Activated CD8-positive, alpha-beta T cell treated with anti-CD3 and anti-CD28 coated beads, Interleukin-2, amount 10 ng/mL, durations not matched to agents 7 days and 5 days (primary cell): Measurements from ENCODE around the gene TCERG1L. TPM values are rescaled to one million over a fixed set of nuclear protein-coding genes. Genes with fewer than 3 reads are reported as not detected.

Experiments
- ATAC-seq: fragments of 150-1000 bp; cut with Tn5 transposase; one replicate; pipeline ENCODE4 v1.10.0; 2021; ENCODE audit warnings: moderate library complexity
- CTCF ChIA-PET: fragments of 350-600 bp; sonication (Branson Sonifier 250); formaldehyde crosslinking; loops from one replicate; lab custom pipeline; 2021; ENCODE audit warnings: antibody characterized with exemption; lab: Charles Lee
- POLR2A ChIA-PET: fragments of 350-600 bp; sonication (Branson Sonifier 250); formaldehyde crosslinking; loops from one replicate; lab custom pipeline; 2021; ENCODE audit warnings: antibody characterized with exemption; lab: Charles Lee
- DNase-seq: peaks from one replicate; pipeline ENCODE4 v3.0.0-alpha.2; 2020
- H3K27ac Mint-ChIP-seq: one replicate; pipeline ENCODE4 v1.8.0; 2021; ENCODE audit warnings: mild to moderate bottlenecking, mixed read lengths
- H3K27me3 Mint-ChIP-seq: one replicate; pipeline ENCODE4 v1.8.0; 2021; ENCODE audit warnings: low read depth, mixed read lengths
- H3K36me3 Mint-ChIP-seq: one replicate; pipeline ENCODE4 v1.8.0; 2021; ENCODE audit warnings: low read depth, mixed read lengths
- H3K4me1 Mint-ChIP-seq: one replicate; pipeline ENCODE4 v1.8.0; 2021; ENCODE audit warnings: low read depth, mixed read lengths
- H3K4me3 Mint-ChIP-seq: one replicate; pipeline ENCODE4 v1.8.0; 2021; ENCODE audit warnings: mild to moderate bottlenecking, mixed read lengths
- H3K9me3 Mint-ChIP-seq: one replicate; pipeline ENCODE4 v1.8.0; 2022; ENCODE audit warnings: mixed read lengths; ENCODE audit not compliant: insufficient read depth
- total RNA-seq, 2 experiments: library from RNA; stranded (reverse); gene quantifications; one replicate each; pipeline ENCODE4 v1.2.3, GENCODE V29; 2021

TCERG1L gene
- total RNA-seq, 2 experiments from 2014 or later, result 0.08 TPM; not detected in 1

DNA sequence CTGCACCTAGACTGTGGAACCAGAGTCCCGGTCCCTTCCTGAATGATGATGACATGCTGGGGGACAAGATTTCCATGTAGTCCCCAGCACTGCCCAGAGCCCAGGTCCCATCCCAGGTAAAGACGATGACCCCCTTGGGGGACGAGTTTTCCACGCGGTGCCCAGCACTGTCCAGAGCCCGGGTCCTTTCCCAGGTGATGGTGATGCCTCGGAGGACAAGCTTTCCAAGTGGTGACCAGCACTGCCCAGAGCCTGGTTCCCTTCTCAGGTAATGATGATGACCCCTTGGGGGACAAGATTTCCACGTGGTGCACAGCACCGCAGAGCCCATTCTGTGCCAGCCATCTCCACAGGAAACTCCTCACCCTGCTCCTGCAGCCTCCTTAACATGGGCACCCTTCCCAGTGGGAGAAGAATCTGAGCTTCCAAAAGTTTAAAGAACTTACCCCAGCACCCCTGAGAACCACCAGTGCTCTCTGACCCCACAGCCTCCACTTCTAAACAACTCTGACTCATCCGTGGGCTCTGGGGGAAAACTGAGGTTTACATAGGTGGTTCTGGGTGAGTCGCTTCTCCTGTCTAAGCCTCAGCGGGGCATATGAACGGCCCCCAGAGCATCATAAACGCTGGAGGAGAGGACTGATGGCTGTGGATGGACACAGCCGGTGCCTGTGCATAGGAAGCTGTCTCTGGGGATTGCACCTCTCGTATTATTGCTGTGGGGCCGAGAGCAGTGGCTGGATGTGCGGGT is 233.2 kb downstream of the TCERG1L start:
- no peak overlapping the region for H3K27ac Mint-ChIP-seq
- H3K4me1 Mint-ChIP-seq, result peaks cover 20% of the 10 kb centered on the region
- H3K9me3 Mint-ChIP-seq, result no peaks in the 10 kb centered on the region
- H3K4me3 Mint-ChIP-seq, result no peak overlapping the region
- H3K27me3 Mint-ChIP-seq, result peaks cover 3% of the 10 kb centered on the region
- CTCF ChIA-PET, result no interaction called here
- no peaks in the 10 kb centered on the region for H3K36me3 Mint-ChIP-seq
- DNase-seq (no peak), ATAC-seq (no peak)
- POLR2A ChIA-PET, result no interaction called here

DNA sequence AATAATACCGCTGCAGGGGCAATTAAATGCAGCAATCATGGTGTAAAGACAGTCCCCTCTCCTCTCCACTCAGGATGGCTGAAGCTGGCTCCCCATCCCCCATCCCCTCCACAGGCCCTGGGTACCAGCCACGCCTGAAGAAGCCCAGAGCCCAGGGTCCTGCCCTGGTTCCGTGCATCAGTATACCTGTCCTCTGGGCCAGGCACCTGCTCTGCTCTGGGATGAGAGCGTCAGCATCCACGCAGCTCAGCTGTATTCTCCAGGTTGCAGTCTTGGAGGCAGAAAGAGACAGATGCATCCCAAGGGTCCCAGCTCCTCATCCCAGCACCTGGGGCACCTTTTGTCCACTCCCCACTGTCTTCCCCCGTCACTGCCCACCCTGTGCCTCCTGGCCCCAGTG is 233.8 kb downstream of the TCERG1L start:
- H3K27me3 Mint-ChIP-seq, result no peaks in the 10 kb centered on the region
- DNase-seq (no peak), ATAC-seq (no peak)
- CTCF ChIA-PET, result no interaction called here
- H3K4me1 Mint-ChIP-seq, result peaks cover 15% of the 10 kb centered on the region
- POLR2A ChIA-PET, result no interaction called here
- no peak overlapping the region for H3K4me3 Mint-ChIP-seq
- H3K9me3 Mint-ChIP-seq, result no peaks in the 10 kb centered on the region
- H3K36me3 Mint-ChIP-seq, result no peaks in the 10 kb centered on the region
- H3K27ac Mint-ChIP-seq, result no peak overlapping the region

DNA sequence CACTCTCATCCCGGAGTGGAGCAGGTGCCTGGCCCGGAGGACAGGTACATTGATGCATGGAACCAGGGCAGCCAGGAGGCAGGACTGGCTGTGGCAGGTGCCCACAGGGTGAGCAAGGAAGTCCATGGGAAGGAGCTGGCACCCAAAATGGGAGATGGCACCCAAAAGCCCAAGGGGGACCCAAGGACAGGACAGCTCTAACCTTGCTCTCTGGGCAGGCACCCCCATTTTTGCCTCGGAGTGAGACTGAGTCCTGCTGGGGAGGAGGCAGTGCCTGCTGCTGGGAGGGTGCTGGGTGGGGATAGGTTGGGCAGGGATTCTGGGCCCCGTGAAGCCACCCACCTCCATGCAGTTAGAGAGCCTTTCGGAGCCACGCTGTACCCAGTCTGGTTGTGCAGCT is 234.5 kb downstream of the TCERG1L start:
- POLR2A ChIA-PET, result no interaction called here
- ATAC-seq, result no peak
- H3K4me1 Mint-ChIP-seq, result peaks cover 15% of the 10 kb centered on the region
- H3K27me3 Mint-ChIP-seq, result no peaks in the 10 kb centered on the region
- no peak overlapping the region for H3K4me3 Mint-ChIP-seq
- H3K36me3 Mint-ChIP-seq, result no peaks in the 10 kb centered on the region
- DNase-seq, result no peak
- CTCF ChIA-PET, result no interaction called here
- no peak overlapping the region for H3K27ac Mint-ChIP-seq
- H3K9me3 Mint-ChIP-seq, result no peaks in the 10 kb centered on the region

DNA sequence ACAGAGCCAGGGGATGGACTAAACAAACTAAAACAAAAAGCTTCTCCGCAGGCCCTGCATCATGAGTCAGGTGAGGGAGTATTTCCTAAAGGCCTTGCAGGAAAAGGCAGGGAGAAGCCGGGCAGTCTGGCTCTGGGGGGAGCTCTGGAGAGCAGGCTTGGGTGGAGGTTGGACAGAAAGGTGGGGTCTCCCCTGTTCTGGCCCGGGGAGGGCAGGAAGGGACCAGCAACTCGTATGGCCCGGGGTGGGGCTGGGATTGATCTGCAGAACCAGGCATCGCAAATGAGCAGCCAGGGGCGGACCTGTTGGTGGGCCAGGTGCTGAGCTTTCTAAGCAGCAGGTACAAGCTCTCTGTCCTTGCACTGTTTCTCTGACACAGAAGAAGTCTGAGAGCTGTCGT is 235.2 kb downstream of the TCERG1L start:
- no peaks in the 10 kb centered on the region for H3K9me3 Mint-ChIP-seq
- ATAC-seq (no peak), DNase-seq (no peak)
- no peaks in the 10 kb centered on the region for H3K27me3 Mint-ChIP-seq
- POLR2A ChIA-PET, result no interaction called here
- no peak overlapping the region for H3K27ac Mint-ChIP-seq
- no peak overlapping the region for H3K4me3 Mint-ChIP-seq
- no peaks in the 10 kb centered on the region for H3K36me3 Mint-ChIP-seq
- CTCF ChIA-PET, result no interaction called here
- peaks cover 11% of the 10 kb centered on the region for H3K4me1 Mint-ChIP-seq

DNA sequence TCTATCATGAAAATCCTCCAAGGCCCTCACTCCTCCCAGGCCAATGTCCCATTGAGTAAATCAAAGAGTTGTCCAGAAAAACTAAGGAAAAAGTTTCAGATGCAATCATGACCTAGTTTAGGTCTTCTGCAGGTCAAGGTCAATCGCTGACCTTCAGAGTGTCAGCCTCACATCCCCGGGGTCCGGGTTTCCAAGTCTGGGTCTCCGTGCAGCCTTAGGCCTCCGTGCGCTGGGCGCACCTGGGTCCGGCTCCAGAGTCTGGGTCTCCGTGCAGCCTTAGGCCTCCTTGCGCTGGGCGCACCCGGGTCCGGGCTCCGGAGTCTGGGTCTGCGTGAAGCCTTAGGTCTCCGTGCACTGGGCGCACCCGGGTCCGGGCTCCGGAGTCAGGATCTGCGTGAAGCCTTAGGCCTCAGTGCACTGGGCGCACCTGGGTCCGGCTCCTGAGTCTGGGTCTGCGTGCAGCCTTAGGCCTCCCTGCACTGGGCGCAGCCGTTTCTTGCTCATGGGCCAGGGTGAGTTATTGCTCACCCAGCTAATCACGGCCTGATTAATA is 236.2 kb downstream of the TCERG1L start:
- DNase-seq (no peak), ATAC-seq (no peak)
- CTCF ChIA-PET, result no interaction called here
- Mint-ChIP-seq H3K27ac (no peak overlapping the region), H3K4me3 (no peak overlapping the region), H3K9me3 (no peaks in the 10 kb centered on the region), H3K36me3 (no peaks in the 10 kb centered on the region), H3K27me3 (no peaks in the 10 kb centered on the region), H3K4me1 (peaks cover 5% of the 10 kb centered on the region)
- POLR2A ChIA-PET, result no interaction called here

DNA sequence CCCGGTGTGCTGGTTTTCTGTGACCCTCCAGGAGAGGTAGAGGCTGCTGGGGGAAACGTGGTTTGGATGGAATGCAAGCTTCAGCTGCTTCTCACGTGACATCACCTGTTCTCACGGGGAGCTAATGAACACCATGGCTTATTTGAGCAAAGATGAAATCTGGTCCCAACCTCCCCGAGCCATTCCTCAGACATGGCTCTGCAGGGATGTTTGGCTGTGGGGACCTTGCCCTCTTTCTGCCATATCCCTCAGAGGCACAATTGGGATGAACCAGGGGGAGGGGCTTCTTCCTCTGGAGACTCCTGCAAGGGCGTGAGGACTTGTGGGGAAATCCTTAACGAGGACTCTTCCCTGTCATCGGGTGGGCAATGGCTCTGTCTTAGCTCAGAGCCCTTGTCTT is 236.8 kb downstream of the TCERG1L start:
- ATAC-seq (no peak), DNase-seq (no peak)
- no peaks in the 10 kb centered on the region for H3K36me3 Mint-ChIP-seq
- H3K9me3 Mint-ChIP-seq, result no peaks in the 10 kb centered on the region
- ChIA-PET POLR2A (no interaction called here), CTCF (no interaction called here)
- no peak overlapping the region for H3K27ac Mint-ChIP-seq
- no peaks in the 10 kb centered on the region for H3K27me3 Mint-ChIP-seq
- no peak overlapping the region for H3K4me3 Mint-ChIP-seq
- H3K4me1 Mint-ChIP-seq, result peaks cover 5% of the 10 kb centered on the region

DNA sequence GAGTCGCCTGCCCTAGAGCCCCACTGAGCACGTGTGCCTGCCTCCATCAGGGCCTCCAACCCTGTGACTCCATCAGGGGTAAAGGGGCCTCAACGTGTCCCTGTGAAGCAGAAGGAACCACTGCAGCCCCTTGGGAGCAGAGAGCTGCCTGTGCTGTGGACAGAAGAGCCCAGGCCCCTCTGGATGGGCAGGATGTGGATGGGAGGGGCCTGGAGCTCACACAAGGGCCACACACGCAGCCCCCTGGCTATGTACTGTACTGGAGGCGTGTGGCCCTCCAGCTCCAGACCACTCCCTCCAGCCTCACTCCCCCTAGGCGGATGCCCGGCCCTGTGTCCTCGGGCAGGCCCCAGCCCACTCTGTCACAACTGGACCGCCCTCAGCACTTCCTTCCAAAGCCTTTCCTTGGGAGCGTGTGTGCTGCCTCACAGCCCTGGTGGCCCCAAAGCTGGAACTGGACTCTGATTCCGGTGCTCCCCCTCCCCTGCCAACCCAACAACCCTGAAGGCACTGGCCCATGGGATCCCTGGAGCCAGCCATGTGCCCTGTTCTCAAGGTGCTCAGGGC is 238.0 kb downstream of the TCERG1L start:
- Mint-ChIP-seq H3K27ac (no peak overlapping the region), H3K4me1 (peaks cover 3% of the 10 kb centered on the region), H3K9me3 (no peaks in the 10 kb centered on the region), H3K4me3 (no peak overlapping the region), H3K27me3 (no peaks in the 10 kb centered on the region), H3K36me3 (no peaks in the 10 kb centered on the region)
- ATAC-seq (no peak), DNase-seq (no peak)
- POLR2A ChIA-PET, result no interaction called here
- CTCF ChIA-PET, result no interaction called here

DNA sequence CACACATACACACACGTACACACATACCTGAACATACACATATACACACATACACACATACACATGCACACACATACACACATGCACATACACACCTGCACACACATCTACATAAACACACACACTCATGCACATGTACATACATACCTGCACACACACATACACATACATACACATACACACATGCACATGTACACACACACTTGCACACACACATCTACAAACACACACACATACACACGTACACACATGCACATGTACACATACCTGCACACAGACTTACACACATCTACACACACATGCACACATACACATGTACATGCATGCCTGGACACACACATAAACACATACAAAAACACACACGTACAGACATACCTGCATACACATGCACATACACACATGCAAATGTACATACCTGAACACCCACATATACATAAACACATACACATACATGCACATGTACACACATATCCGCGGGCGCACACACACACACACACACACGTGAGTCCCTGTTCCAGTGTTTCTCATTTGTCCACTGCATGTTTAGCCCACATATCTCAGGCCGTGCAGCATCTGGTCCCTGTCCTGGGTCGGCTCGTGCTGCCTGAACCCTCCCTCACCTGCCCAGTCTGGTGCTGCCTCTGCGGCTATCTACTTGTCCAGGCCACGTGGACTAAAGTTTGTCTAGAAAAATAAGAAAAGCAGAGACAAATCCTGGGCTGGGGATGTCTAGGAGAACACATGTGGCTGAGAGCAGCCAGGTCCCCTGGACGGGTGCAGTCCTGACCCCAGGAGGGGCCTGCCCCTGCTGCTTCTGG is 238.7 kb downstream of the TCERG1L start:
- no peak for ATAC-seq
- no peaks in the 10 kb centered on the region for H3K36me3 Mint-ChIP-seq
- no peaks in the 10 kb centered on the region for H3K4me1 Mint-ChIP-seq
- DNase-seq, result no peak
- no peak overlapping the region for H3K27ac Mint-ChIP-seq
- no peaks in the 10 kb centered on the region for H3K27me3 Mint-ChIP-seq
- CTCF ChIA-PET, result no interaction called here
- POLR2A ChIA-PET, result no interaction called here
- H3K9me3 Mint-ChIP-seq, result no peaks in the 10 kb centered on the region
- H3K4me3 Mint-ChIP-seq, result no peak overlapping the region

DNA sequence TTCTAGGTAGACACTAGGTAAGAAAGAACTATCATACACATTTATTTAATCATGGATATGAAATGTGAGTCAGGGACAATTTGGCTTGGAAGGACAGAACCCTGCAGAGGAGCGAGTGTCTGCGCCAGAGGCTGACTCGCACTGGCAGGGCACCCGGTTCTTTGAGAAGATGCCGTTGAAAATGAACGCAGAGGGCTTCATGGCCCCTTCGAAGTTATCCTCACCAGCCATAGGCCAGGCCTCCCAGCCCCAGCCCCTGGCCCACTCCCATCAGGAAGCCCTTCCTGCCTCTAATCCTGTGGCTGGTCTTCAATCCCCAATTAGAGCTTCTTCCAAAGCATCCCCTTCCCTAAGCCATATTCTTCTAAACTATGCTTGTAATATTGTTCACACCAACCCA is 239.8 kb downstream of the TCERG1L start:
- no peak for DNase-seq
- no peak overlapping the region for H3K27ac Mint-ChIP-seq
- H3K9me3 Mint-ChIP-seq, result no peaks in the 10 kb centered on the region
- no peaks in the 10 kb centered on the region for H3K27me3 Mint-ChIP-seq
- no peak overlapping the region for H3K4me3 Mint-ChIP-seq
- ChIA-PET CTCF (no interaction called here), POLR2A (no interaction called here)
- no peaks in the 10 kb centered on the region for H3K4me1 Mint-ChIP-seq
- no peak for ATAC-seq
- no peaks in the 10 kb centered on the region for H3K36me3 Mint-ChIP-seq

DNA sequence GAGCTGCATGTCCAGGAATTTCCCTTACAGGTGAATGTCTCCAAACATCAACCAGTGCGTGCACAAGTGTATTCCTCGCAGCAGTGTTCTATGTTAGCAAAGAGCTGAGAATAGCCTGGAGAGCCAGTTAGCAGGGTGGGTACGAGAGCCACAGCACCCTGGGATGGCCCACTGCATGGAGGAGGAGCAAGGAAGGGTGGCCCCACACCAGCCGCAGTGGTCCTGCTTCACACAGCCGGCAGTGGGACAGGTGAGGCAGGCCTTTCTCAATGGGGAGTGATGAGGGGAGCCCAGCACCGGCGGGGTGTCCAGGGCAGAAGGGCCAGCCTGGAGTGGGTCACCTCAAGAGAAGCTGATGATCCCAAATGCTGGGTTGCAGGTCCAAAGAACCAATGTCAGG is 240.7 kb downstream of the TCERG1L start:
- ChIA-PET CTCF (no interaction called here), POLR2A (no interaction called here)
- no peaks in the 10 kb centered on the region for H3K27me3 Mint-ChIP-seq
- no peak overlapping the region for H3K4me3 Mint-ChIP-seq
- H3K9me3 Mint-ChIP-seq, result no peaks in the 10 kb centered on the region
- no peaks in the 10 kb centered on the region for H3K4me1 Mint-ChIP-seq
- H3K36me3 Mint-ChIP-seq, result no peaks in the 10 kb centered on the region
- no peak for DNase-seq
- no peak for ATAC-seq
- H3K27ac Mint-ChIP-seq, result no peak overlapping the region

DNA sequence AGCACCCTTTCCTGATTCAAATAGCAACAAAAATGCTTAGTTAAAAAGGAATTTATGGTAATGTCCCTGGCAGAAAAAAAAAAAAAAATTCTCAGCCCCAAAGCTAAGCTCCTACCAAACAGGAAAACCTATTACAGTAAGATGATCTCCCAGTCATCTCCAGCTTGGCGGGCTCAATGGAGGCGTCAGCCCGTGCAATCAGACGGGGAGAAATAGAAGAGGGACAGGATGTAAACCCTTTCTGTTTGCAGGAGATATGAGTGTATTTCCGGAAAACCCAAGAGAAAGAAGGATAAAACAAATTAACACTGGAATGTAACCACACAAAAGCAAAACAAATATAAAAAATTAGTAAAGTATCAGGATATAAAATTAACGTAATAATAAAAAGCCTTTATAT is 242.8 kb downstream of the TCERG1L start:
- POLR2A ChIA-PET, result no interaction called here
- Mint-ChIP-seq H3K27ac (no peak overlapping the region), H3K9me3 (no peaks in the 10 kb centered on the region), H3K4me3 (no peak overlapping the region), H3K36me3 (no peaks in the 10 kb centered on the region), H3K27me3 (no peaks in the 10 kb centered on the region), H3K4me1 (no peaks in the 10 kb centered on the region)
- ATAC-seq (no peak), DNase-seq (no peak)
- CTCF ChIA-PET, result no interaction called here

DNA sequence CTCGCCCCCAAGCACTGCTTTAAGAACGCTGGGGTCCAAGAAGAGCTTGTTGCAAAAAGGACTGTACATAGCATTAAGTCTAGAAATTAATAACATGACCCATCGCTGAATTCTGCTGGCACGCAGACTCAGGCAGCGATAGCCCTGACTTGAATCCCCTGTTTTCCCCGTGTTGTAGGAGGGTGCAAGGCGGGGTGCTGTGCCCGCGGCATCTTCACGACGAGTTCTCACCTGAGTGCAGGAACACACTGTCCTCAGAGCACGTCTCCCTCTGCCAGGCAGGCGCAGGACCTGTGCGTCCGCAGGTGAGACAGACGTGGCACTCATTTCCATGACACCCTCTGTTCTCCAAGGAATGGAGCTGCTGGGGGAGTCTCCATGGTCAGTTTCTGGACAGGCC is 243.2 kb downstream of the TCERG1L start:
- Mint-ChIP-seq H3K36me3 (no peaks in the 10 kb centered on the region), H3K27me3 (no peaks in the 10 kb centered on the region), H3K4me1 (no peaks in the 10 kb centered on the region), H3K27ac (no peak overlapping the region), H3K4me3 (no peak overlapping the region), H3K9me3 (no peaks in the 10 kb centered on the region)
- CTCF ChIA-PET, result no interaction called here
- POLR2A ChIA-PET, result no interaction called here
- DNase-seq (no peak), ATAC-seq (no peak)
